HepG2 (cell line): ENCODE measurements around the gene SEC11A. TPM values are rescaled to one million over a fixed set of nuclear protein-coding genes. Genes with fewer than 3 reads are reported as not detected.
A peak's percentile ranks its signal among the peaks of the same experiment; 100 is the strongest.

ENCODE experiments used
- GABPB1 ChIP-seq: IDR thresholded peaks from 2 replicates; pipeline ENCODE4 v1.6.1; 2016; ENCODE audit warnings: mild to moderate bottlenecking, missing genetic modification reagents, moderate library complexity, missing compliant biosample characterization
- NCOA2 ChIP-seq: sonication (generic); formaldehyde crosslinking; IDR thresholded peaks from 2 replicates; pipeline ENCODE4 v1.8.0; 2022; ENCODE audit warnings: inconsistent platforms
- RFX1 ChIP-seq: fragments of 450-650 bp; IDR thresholded peaks from 2 replicates; pipeline ENCODE4 v1.6.1; 2017
- ZBTB4 ChIP-seq: sonication (generic); formaldehyde crosslinking; IDR thresholded peaks from 2 replicates; pipeline ENCODE4 v1.4.0; 2020; ENCODE audit warnings: missing genetic modification reagents, mild to moderate bottlenecking, borderline replicate concordance
- ZNF331 ChIP-seq: sonication (generic); formaldehyde crosslinking; IDR thresholded peaks from 2 replicates; pipeline ENCODE4 v1.4.0; 2020; ENCODE audit warnings: missing genetic modification reagents
- ZNF577 ChIP-seq: sonication (generic); formaldehyde crosslinking; IDR thresholded peaks from 2 replicates; pipeline ENCODE4 v1.4.0; 2020; ENCODE audit warnings: mild to moderate bottlenecking, low read depth, missing genetic modification reagents, borderline replicate concordance
- polyA plus RNA-seq, 8 experiments: library from polyadenylated mRNA; depleted of rRNA in 3 of 8; stranded (reverse) in 7 of 8; unstranded in 1 of 8; fragments of >200 nt; fragmentation: Illumina TruSeq in 4 of 8; extraction: Trizol in 4 of 8; gene quantifications; 2 replicates each; pipeline versions ENCODE4 v1.2.1 to v1.2.3, GENCODE V29; 2011 to 2016; ENCODE audit warnings: low read depth in 4 of 8, missing spikeins in 1 of 8, mixed read lengths in 1 of 8; ENCODE audit not compliant: insufficient read depth in 1 of 8
- total RNA-seq, 5 experiments: library from RNA; depleted of rRNA; stranded (reverse); fragments of >200 nt; fragmentation: Illumina TruSeq; extraction: Trizol; gene quantifications; 2 replicates each; pipeline ENCODE4 v1.2.3, GENCODE V29; 2016; ENCODE audit warnings: low read depth in 1 of 5
- TF ChIP-seq, protein P1 (sequence below), 2 experiments: sonication (generic) in 1 of 2; formaldehyde crosslinking in 1 of 2; IDR thresholded peaks; 2 replicates each; pipeline versions ENCODE4 v1.6.1 to v1.9.0; 2014 to 2022; ENCODE audit warnings: antibody characterized with exemption in 1 of 2, borderline replicate concordance in 1 of 2, inconsistent platforms in 1 of 2, low read depth in 1 of 2, missing genetic modification reagents in 1 of 2
- TF ChIP-seq, protein P2 (sequence below): IDR thresholded peaks from 2 replicates; pipeline ENCODE4 v1.6.1; 2016; ENCODE audit warnings: mild to moderate bottlenecking
- TF ChIP-seq, protein P3 (sequence below): sonication (generic); formaldehyde crosslinking; IDR thresholded peaks from 2 replicates; pipeline ENCODE4 v1.5.0; 2020; ENCODE audit warnings: missing genetic modification reagents, mild to moderate bottlenecking, borderline replicate concordance

Gene SEC11A
- total and polyA plus RNA-seq, 2 of the 13 experiments (the other 11 are each of a cell fraction or from before 2014, with no cell fraction given): 141 to 230 TPM

- 0 out of 2 replicates have a peak, but pooled peaks have one; percentile 46 for TF ChIP-seq ZBTB4 (CRISPR knock-in tag)
- TF ChIP-seq, protein P1, sequence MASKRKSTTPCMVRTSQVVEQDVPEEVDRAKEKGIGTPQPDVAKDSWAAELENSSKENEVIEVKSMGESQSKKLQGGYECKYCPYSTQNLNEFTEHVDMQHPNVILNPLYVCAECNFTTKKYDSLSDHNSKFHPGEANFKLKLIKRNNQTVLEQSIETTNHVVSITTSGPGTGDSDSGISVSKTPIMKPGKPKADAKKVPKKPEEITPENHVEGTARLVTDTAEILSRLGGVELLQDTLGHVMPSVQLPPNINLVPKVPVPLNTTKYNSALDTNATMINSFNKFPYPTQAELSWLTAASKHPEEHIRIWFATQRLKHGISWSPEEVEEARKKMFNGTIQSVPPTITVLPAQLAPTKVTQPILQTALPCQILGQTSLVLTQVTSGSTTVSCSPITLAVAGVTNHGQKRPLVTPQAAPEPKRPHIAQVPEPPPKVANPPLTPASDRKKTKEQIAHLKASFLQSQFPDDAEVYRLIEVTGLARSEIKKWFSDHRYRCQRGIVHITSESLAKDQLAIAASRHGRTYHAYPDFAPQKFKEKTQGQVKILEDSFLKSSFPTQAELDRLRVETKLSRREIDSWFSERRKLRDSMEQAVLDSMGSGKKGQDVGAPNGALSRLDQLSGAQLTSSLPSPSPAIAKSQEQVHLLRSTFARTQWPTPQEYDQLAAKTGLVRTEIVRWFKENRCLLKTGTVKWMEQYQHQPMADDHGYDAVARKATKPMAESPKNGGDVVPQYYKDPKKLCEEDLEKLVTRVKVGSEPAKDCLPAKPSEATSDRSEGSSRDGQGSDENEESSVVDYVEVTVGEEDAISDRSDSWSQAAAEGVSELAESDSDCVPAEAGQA (IDR thresholded peaks at IDR 0.05; ENCODE audit: low read depth): peak; percentile 38; the same call in 1 of the 2 replicates
- TF ChIP-seq, protein P1 (CRISPR knock-in tag; IDR thresholded peaks at IDR 0.05; ENCODE audit: borderline replicate concordance): 0 out of 2 replicates have a peak, but pooled peaks have one; percentile 76
- TF ChIP-seq, protein P2, sequence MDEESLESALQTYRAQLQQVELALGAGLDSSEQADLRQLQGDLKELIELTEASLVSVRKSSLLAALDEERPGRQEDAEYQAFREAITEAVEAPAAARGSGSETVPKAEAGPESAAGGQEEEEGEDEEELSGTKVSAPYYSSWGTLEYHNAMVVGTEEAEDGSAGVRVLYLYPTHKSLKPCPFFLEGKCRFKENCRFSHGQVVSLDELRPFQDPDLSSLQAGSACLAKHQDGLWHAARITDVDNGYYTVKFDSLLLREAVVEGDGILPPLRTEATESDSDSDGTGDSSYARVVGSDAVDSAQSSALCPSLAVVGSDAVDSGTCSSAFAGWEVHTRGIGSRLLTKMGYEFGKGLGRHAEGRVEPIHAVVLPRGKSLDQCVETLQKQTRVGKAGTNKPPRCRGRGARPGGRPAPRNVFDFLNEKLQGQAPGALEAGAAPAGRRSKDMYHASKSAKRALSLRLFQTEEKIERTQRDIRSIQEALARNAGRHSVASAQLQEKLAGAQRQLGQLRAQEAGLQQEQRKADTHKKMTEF: peak; percentile 77
- 0 out of 2 replicates have a peak, but pooled peaks have one; percentile 11 for TF ChIP-seq ZNF331
- no peak for TF ChIP-seq ZNF577 (CRISPR knock-in tag)
- TF ChIP-seq, protein P3, sequence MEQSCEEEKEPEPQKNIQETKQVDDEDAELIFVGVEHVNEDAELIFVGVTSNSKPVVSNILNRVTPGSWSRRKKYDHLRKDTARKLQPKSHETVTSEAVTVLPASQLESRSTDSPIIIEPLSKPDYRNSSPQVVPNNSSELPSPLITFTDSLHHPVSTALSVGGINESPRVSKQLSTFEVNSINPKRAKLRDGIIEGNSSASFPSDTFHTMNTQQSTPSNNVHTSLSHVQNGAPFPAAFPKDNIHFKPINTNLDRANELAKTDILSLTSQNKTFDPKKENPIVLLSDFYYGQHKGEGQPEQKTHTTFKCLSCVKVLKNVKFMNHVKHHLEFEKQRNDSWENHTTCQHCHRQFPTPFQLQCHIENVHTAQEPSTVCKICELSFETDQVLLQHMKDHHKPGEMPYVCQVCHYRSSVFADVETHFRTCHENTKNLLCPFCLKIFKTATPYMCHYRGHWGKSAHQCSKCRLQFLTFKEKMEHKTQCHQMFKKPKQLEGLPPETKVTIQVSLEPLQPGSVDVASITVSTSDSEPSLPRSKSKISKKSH (CRISPR knock-in tag): 0 out of 2 replicates have a peak, but pooled peaks have one; percentile 19
- peak; percentile 91 for TF ChIP-seq RFX1
- peak; percentile 52 for TF ChIP-seq NCOA2 (CRISPR knock-in tag)
- TF ChIP-seq GABPB1 (CRISPR knock-in tag): peak; percentile 97
Observed at GRCh38 chr15:84653910-84654688, 61.8 kb downstream of the SEC11A start, which contains the start of gene WDR73 (continued).
